ENCODE data around the gene CELF1. TPM values are rescaled to one million over a fixed set of nuclear protein-coding genes. Genes with fewer than 3 reads are reported as not detected.

The CELF1 gene
- total RNA-seq, 3 donors from 2014 or later (not counting 1 experiment from before 2014, with no cell fraction given), result 128 to 168 (median 162) TPM

DNA sequence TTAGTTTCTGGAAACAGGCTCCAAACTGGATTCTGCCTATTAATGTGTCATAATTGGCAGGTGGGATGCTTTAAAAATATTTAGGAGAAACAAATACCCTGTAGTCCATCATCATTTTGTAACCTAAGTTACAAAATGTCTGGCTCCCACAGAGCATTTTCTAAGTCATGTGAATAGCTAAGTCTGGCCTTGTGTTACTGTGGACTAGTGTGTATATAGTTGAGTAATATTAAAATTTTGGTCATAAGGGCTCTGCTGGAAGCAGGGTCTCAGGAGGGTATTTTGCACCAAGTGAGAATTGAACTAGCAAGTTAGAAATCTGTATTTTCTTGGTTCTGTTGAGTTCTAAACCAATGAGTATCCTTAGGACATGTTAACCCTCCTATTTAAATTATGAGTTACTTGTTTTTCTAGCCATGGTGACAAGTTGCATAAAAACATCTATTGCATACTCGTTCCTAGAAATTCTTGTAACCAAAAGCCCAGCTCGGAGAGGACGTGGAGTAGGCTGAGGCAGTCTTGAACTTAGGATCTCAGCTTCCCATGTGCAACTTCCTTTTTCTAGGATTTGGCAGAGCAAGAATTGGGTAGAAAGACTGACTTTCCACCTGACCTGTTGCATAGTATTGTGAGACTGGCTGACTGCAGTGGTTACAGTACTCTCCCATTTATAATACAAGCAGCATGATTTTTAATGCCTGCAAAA lies 17.9 kb upstream of the CELF1 start:
- H3K4me1 Mint-ChIP-seq, result peaks cover 16% of the 10 kb centered on the region in 2 donors
- DNase-seq (no peak), ATAC-seq (no peak)
- Histone ChIP-seq H3K36me3 (ENCODE audit: control insufficient read depth, insufficient read depth, low read length) (peaks cover 41% of the 10 kb centered on the region), H3K27ac (ENCODE audit: low read length) (no peak overlapping the region), H3K9me3 (ENCODE audit: control insufficient read depth, insufficient read depth, low read length) (no peaks in the 10 kb centered on the region), H3K4me1 (ENCODE audit: control insufficient read depth, insufficient read depth, low read length) (peaks cover 8% of the 10 kb centered on the region), H3K4me3 (ENCODE audit: low read length) (no peak overlapping the region), H3K27me3 (ENCODE audit: control insufficient read depth, insufficient read depth, low read length) (no peaks in the 10 kb centered on the region)
- intact Hi-C loops (cut with micrococcal nuclease), result no loop called here
- H3K4me3 Mint-ChIP-seq, result no peak overlapping the region
- H3K27ac Mint-ChIP-seq, result no peak overlapping the region
- TF ChIP-seq, protein P1, sequence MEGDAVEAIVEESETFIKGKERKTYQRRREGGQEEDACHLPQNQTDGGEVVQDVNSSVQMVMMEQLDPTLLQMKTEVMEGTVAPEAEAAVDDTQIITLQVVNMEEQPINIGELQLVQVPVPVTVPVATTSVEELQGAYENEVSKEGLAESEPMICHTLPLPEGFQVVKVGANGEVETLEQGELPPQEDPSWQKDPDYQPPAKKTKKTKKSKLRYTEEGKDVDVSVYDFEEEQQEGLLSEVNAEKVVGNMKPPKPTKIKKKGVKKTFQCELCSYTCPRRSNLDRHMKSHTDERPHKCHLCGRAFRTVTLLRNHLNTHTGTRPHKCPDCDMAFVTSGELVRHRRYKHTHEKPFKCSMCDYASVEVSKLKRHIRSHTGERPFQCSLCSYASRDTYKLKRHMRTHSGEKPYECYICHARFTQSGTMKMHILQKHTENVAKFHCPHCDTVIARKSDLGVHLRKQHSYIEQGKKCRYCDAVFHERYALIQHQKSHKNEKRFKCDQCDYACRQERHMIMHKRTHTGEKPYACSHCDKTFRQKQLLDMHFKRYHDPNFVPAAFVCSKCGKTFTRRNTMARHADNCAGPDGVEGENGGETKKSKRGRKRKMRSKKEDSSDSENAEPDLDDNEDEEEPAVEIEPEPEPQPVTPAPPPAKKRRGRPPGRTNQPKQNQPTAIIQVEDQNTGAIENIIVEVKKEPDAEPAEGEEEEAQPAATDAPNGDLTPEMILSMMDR (IDR thresholded peaks at IDR 0.05), result no peak
- H3K27me3 Mint-ChIP-seq (ENCODE audit: low read depth in 2 of 2), result no peaks in the 10 kb centered on the region
- no peaks in the 10 kb centered on the region for H3K36me3 Mint-ChIP-seq
- no peaks in the 10 kb centered on the region for H3K9me3 Mint-ChIP-seq
- WGBS (ENCODE audit: insufficient coverage), result 93% methylated on average over 3 of the region's 3 CpGs

DNA sequence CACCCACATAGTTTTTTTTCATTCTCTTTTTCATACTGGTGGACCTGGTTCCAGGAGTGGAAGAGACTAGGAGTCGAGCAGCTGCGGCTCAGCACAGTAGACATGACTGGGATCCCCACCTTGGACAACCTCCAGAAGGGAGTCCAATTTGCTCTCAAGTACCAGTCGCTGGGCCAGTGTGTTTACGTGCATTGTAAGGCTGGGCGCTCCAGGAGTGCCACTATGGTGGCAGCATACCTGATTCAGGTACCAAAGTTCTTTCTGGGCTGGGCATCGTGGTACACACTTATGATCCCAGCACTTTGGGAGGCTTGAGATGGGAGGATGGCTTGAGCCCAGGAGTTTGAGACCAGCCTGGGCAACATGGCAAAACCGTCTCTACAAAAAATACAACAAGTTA lies 16.7 kb upstream of the CELF1 start:
- peaks cover 21 to 24% of the 10 kb centered on the region in 2 donors for H3K4me1 Mint-ChIP-seq
- no peak for DNase-seq
- H3K4me3 Mint-ChIP-seq, result no peak overlapping the region
- no peaks in the 10 kb centered on the region for H3K9me3 ChIP-seq (ENCODE audit: control insufficient read depth, insufficient read depth, low read length)
- no peaks in the 10 kb centered on the region for H3K36me3 Mint-ChIP-seq
- H3K4me3 ChIP-seq (ENCODE audit: low read length), result no peak overlapping the region
- TF ChIP-seq, protein P1 (IDR thresholded peaks at IDR 0.05), result no peak
- intact Hi-C loops (cut with micrococcal nuclease), result no loop called here
- H3K27ac ChIP-seq (ENCODE audit: low read length), result no peak overlapping the region
- no peak overlapping the region for H3K27ac Mint-ChIP-seq
- no peaks in the 10 kb centered on the region for H3K27me3 ChIP-seq (ENCODE audit: control insufficient read depth, insufficient read depth, low read length)
- H3K36me3 ChIP-seq (ENCODE audit: control insufficient read depth, insufficient read depth, low read length), result peaks cover 36% of the 10 kb centered on the region
- peaks cover 15% of the 10 kb centered on the region for H3K4me1 ChIP-seq (ENCODE audit: control insufficient read depth, insufficient read depth, low read length)
- H3K27me3 Mint-ChIP-seq (ENCODE audit: low read depth in 2 of 2), result no peaks in the 10 kb centered on the region
- H3K9me3 Mint-ChIP-seq, result no peaks in the 10 kb centered on the region
- 96% methylated on average over 7 of the region's 7 CpGs for WGBS (ENCODE audit: insufficient coverage)
- ATAC-seq, result no peak

DNA sequence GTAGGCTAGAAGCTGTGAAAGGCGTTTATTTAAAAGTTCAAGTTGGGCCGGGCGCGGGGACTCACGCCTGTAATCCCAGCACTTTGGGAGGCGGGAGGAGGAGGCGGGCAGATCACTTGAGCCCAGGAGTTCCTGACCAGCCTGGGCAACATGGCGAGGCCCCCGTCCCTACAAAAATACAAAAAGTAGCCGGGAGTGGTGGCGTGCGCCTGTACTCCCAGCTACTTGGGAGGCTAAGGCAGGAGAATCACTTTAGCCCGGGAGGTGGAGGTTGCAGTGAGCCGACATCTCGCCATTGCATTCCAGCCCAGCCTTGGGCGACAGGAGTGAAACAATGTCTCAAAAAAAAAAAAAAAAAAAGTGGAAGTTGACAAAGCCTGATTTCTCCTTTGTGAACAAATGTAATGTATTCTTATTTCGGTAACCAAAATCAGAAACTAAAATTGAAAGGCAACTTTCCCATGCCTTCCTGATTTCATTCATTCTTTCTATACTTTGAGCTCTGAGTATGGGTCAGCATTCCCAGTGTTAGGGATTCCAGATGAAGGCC lies 13.3 kb upstream of the CELF1 start:
- Mint-ChIP-seq H3K27ac (peak overlapping the region in 1 of 2 donors; percentile 91), H3K36me3 (no peaks in the 10 kb centered on the region), H3K27me3 (ENCODE audit: low read depth in 2 of 2) (no peaks in the 10 kb centered on the region), H3K4me3 (peak overlapping the region; percentile 83), H3K4me1 (peaks cover 10 to 20% of the 10 kb centered on the region in 2 donors), H3K9me3 (no peaks in the 10 kb centered on the region)
- H3K27ac ChIP-seq (ENCODE audit: low read length), result no peak overlapping the region
- ATAC-seq (no peak), DNase-seq (no peak)
- TF ChIP-seq, protein P1 (IDR thresholded peaks at IDR 0.05), result no peak
- WGBS (ENCODE audit: insufficient coverage), result 16% methylated on average over 17 of the region's 17 CpGs
- peak overlapping the region; percentile 93 for H3K4me3 ChIP-seq (ENCODE audit: low read length)
- no peaks in the 10 kb centered on the region for H3K27me3 ChIP-seq (ENCODE audit: control insufficient read depth, insufficient read depth, low read length)
- H3K36me3 ChIP-seq (ENCODE audit: control insufficient read depth, insufficient read depth, low read length), result peaks cover 12% of the 10 kb centered on the region
- intact Hi-C loops (cut with micrococcal nuclease), result no loop called here
- H3K4me1 ChIP-seq (ENCODE audit: control insufficient read depth, insufficient read depth, low read length), result peaks cover 19% of the 10 kb centered on the region
- no peaks in the 10 kb centered on the region for H3K9me3 ChIP-seq (ENCODE audit: control insufficient read depth, insufficient read depth, low read length)
